KMS-11 (cell line): Measurements from ENCODE around the gene ADGRG6.
"Not testable (repeated sequence)": the region's sequence is repeated elsewhere in the genome, so short reads cannot be mapped to it uniquely, and the experiment has no call there.

Experiments
- H2AFZ ChIP-seq: fragments of 200-600 bp; sonication (generic); 2 replicates; pipeline ENCODE4 v1.6.1; 2016; ENCODE audit warnings: antibody characterized with exemption, mixed run types, low read depth
- H3K27ac ChIP-seq: fragments of 200-600 bp; sonication (generic); 2 replicates; pipeline ENCODE4 v1.6.1; 2016; ENCODE audit warnings: mild to moderate bottlenecking, mixed run types
- H3K27me3 ChIP-seq: fragments of 200-600 bp; sonication (generic); 2 replicates; pipeline ENCODE4 v1.6.1; 2017; ENCODE audit warnings: mild to moderate bottlenecking, low read depth, mixed run types, moderate library complexity; ENCODE audit not compliant: insufficient read depth
- H3K36me3 ChIP-seq: fragments of 200-600 bp; sonication (generic); 2 replicates; pipeline ENCODE4 v1.6.1; 2017; ENCODE audit warnings: mild to moderate bottlenecking, mixed run types; ENCODE audit not compliant: insufficient read depth
- H3K4me1 ChIP-seq: fragments of 200-600 bp; sonication (generic); 2 replicates; pipeline ENCODE4 v1.6.1; 2016; ENCODE audit warnings: mild to moderate bottlenecking, low read depth, mixed run types; ENCODE audit not compliant: poor library complexity, severe bottlenecking
- H3K4me2 ChIP-seq: fragments of 200-600 bp; sonication (generic); 2 replicates; pipeline ENCODE4 v1.7.0; 2016; ENCODE audit warnings: mild to moderate bottlenecking, mixed run types
- H3K4me3 ChIP-seq: fragments of 200-600 bp; sonication (generic); IDR thresholded peaks from 2 replicates; pipeline ENCODE4 v1.6.1; 2017; ENCODE audit warnings: low read depth, low read length, mixed read lengths; ENCODE audit not compliant: insufficient read depth
- H3K79me2 ChIP-seq: fragments of 200-600 bp; sonication (generic); 2 replicates; pipeline ENCODE4 v1.6.1; 2016; ENCODE audit warnings: low read depth, mixed run types; ENCODE audit not compliant: insufficient read depth
- H3K9ac ChIP-seq: fragments of 200-600 bp; sonication (generic); 2 replicates; pipeline ENCODE4 v1.6.1; 2016; ENCODE audit warnings: mild to moderate bottlenecking, mixed run types
- H4K20me1 ChIP-seq: fragments of 200-600 bp; sonication (generic); 2 replicates; pipeline ENCODE4 v1.6.1; 2016; ENCODE audit warnings: mild to moderate bottlenecking, mixed run types; ENCODE audit not compliant: insufficient read depth
- TF ChIP-seq, protein P1 (sequence below): fragments of 200-600 bp; sonication (generic); conservative IDR thresholded peaks from 2 replicates; pipeline ENCODE4 v1.6.1; 2017; ENCODE audit warnings: low read depth, mild to moderate bottlenecking, antibody characterized with exemption, low read length, moderate library complexity, mixed read lengths

The ADGRG6 gene

DNA sequence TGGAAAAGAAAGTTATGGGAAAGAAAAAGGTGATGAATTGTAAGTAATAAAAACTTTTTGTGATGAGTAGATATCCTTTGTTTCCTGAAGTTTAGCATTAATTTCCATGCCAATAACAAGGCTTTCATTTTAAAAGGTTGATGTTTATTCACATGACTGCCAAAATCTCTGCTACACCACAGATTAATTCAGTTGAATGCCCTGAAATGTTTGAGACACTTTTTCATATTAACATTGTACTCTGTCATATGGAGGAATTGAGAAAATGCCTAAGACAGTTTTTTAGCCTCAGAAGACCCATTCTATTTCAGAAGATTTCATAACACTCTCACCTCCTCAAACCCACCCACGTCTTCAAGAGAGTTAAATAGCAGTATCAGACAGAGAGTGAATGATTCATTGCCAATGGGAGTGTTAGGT, 115.5 kb downstream of the ADGRG6 start:
- Histone ChIP-seq H2AFZ (no peak overlapping the region), H3K9ac (no peak overlapping the region), H3K79me2 (no peaks in the 10 kb centered on the region), H3K27ac (no peak overlapping the region), H3K4me1 (no peaks in the 10 kb centered on the region), H3K4me3 (no peak overlapping the region), H3K4me2 (no peak overlapping the region), H3K36me3 (no peaks in the 10 kb centered on the region), H3K27me3 (no peaks in the 10 kb centered on the region), H4K20me1 (no peaks in the 10 kb centered on the region)
- TF ChIP-seq, protein P1, sequence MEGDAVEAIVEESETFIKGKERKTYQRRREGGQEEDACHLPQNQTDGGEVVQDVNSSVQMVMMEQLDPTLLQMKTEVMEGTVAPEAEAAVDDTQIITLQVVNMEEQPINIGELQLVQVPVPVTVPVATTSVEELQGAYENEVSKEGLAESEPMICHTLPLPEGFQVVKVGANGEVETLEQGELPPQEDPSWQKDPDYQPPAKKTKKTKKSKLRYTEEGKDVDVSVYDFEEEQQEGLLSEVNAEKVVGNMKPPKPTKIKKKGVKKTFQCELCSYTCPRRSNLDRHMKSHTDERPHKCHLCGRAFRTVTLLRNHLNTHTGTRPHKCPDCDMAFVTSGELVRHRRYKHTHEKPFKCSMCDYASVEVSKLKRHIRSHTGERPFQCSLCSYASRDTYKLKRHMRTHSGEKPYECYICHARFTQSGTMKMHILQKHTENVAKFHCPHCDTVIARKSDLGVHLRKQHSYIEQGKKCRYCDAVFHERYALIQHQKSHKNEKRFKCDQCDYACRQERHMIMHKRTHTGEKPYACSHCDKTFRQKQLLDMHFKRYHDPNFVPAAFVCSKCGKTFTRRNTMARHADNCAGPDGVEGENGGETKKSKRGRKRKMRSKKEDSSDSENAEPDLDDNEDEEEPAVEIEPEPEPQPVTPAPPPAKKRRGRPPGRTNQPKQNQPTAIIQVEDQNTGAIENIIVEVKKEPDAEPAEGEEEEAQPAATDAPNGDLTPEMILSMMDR: no peak

DNA sequence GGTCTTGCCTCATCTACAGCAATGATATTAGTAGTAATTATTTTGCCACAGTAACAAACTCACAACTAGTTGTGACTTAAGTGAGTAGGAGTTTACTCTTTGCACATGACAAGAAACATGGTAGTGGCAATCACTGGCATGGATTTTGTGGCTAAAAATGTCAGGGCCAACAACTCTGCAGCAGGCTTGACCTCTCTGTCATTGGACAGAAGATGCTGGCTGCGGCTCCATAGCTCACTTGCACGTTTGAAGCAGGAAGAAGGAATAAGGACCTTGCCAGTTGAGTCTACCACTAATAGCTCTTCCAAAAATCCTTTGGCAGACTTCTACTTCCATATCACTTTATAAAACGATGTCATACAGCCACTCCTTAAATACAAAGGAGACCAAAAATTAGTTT, 117.3 kb downstream of the ADGRG6 start:
- Histone ChIP-seq H3K4me2 (no peak overlapping the region), H3K36me3 (no peaks in the 10 kb centered on the region), H3K79me2 (no peaks in the 10 kb centered on the region), H3K9ac (no peak overlapping the region), H2AFZ (no peak overlapping the region), H3K27me3 (no peaks in the 10 kb centered on the region), H4K20me1 (no peaks in the 10 kb centered on the region), H3K4me3 (no peak overlapping the region), H3K4me1 (no peaks in the 10 kb centered on the region), H3K27ac (no peak overlapping the region)
- TF ChIP-seq, protein P1: no peak

DNA sequence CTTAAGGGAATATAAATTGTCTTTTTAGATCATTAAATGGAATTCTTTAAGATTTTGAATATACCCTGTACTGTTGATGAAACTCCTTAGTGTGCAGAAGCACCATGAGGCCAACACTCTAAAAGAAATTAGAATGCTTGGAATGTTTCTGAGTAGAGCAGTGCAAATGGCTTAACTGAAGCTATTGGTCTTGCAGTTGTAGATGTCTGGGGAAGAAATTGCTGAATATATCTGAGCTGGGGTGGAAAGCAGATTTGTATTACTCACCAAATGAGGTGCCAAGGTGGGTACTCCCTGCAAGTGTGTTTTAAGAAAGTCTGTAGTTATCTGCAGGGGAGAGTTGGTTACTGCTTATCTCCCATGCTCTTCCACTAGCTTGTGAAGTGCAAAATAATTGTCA, 119.0 kb downstream of the ADGRG6 start:
- no peaks in the 10 kb centered on the region for H3K36me3 ChIP-seq
- H3K4me1 ChIP-seq: no peaks in the 10 kb centered on the region
- TF ChIP-seq, protein P1: no peak
- H3K79me2 ChIP-seq: no peaks in the 10 kb centered on the region
- H3K27ac ChIP-seq: no peak overlapping the region
- H2AFZ ChIP-seq: no peak overlapping the region
- H3K9ac ChIP-seq: no peak overlapping the region
- no peaks in the 10 kb centered on the region for H3K27me3 ChIP-seq
- H3K4me3 ChIP-seq: no peak overlapping the region
- no peaks in the 10 kb centered on the region for H4K20me1 ChIP-seq
- no peak overlapping the region for H3K4me2 ChIP-seq

DNA sequence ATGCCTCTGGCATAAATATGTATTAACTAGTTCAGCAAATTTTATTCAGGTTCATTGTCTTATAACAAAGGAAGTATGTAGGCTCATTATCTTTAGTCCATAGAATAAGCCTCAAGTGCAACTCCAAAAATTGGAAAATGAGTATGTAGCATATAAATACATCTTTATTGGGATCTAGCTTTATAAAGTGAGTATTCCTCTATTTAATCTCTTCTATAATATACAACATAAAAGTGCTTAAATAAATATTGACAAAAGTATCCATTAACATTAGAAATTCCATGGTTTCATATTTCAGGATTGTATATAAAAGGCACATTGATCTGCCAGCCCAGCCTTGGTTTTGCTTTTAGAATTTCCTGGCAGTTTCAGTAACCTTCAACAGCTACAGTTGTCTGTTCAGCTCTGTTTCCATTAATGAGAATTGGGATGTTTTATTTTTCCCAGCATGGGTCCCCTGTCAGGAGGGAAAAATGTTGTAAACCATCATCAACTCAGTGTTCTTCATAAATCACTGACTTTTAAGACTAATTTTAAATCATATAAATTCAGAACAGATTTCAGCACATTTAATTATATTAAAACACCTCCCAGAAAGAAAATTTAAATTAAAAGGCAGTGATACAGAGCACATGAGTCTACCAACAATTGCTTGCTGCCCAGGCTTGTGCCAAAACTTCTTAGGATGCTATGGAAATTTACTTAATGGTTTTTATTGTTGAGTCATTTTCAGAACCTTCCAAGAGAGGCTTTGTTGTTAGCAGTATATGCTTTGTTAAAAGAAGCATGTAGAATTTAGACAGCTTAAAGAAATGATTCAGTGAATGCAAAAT, 119.7 kb downstream of the ADGRG6 start:
- H4K20me1 ChIP-seq: no peaks in the 10 kb centered on the region
- no peaks in the 10 kb centered on the region for H3K4me1 ChIP-seq
- no peaks in the 10 kb centered on the region for H3K79me2 ChIP-seq
- H2AFZ ChIP-seq: no peak overlapping the region
- no peaks in the 10 kb centered on the region for H3K27me3 ChIP-seq
- H3K9ac ChIP-seq: no peak overlapping the region
- H3K4me3 ChIP-seq: no peak overlapping the region
- H3K4me2 ChIP-seq: no peak overlapping the region
- no peaks in the 10 kb centered on the region for H3K36me3 ChIP-seq
- H3K27ac ChIP-seq: no peak overlapping the region
- TF ChIP-seq, protein P1: no peak

DNA sequence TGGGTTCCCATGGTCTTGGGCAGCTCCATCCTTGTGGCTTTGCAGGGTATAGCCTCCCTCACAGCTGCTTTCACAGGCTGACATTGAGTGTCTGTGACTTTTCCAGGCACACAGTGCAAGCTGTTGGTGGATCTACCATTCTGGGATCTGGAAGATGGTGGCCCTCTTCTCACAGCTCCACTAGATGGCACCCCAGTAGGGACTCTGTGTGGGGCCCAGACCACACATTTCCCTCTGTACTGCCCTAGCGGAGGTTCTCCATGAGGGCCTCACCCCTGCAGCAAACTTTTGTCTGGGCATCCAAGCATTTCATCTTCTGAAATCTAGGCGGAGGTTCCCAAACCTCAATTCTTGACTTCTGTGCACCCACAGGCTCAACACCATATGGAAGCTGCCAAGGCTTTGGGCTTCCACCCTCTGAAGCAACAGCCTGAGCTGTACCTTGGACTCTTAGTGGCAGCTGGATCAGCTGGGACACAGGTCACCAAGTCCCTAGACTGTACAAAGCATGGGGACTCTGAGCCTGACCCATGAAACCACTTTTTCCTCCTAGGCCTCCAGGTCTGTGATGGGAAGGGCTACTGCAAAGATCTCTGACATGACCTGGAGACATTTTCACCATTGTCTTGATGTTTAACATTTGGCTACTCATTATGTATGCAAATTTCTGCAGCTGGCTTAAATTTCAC, 124.8 kb downstream of the ADGRG6 start:
- H3K79me2 ChIP-seq, H3K27ac ChIP-seq, H3K9ac ChIP-seq, H3K27me3 ChIP-seq, H3K36me3 ChIP-seq, H2AFZ ChIP-seq, H3K4me1 ChIP-seq, H3K4me3 ChIP-seq, H4K20me1 ChIP-seq, H3K4me2 ChIP-seq: not testable (repeated sequence)

DNA sequence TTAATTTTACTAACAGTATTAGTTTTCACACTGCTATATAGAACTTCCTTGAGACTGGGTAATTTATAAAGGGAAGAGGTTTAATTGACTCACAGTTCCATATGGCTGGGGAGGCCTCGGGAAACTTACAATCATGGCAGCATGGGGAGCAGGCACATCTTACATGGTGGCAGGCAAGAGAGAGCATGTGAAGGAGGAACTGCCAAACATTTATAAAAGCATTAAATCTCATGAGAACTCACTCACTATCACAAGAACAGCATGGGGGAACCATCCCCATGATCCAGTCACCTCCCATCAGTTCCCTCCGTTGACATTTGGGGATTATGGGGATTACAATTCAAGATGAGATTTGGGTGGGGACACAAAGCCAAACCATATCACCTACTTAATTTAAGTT, 126.7 kb downstream of the ADGRG6 start:
- H3K4me1 ChIP-seq, H3K4me2 ChIP-seq, H3K9ac ChIP-seq, H3K4me3 ChIP-seq, H2AFZ ChIP-seq, H3K27ac ChIP-seq, H4K20me1 ChIP-seq, H3K27me3 ChIP-seq, H3K36me3 ChIP-seq, H3K79me2 ChIP-seq: not testable (repeated sequence)
